ENCODE measurements around the gene TRPM5. TPM values are rescaled to one million over a fixed set of nuclear protein-coding genes. Genes with fewer than 3 reads are reported as not detected.

TRPM5 gene
- total RNA-seq, 4 donors from 2014 or later: 0.29 TPM; not detected in 3

DNA sequence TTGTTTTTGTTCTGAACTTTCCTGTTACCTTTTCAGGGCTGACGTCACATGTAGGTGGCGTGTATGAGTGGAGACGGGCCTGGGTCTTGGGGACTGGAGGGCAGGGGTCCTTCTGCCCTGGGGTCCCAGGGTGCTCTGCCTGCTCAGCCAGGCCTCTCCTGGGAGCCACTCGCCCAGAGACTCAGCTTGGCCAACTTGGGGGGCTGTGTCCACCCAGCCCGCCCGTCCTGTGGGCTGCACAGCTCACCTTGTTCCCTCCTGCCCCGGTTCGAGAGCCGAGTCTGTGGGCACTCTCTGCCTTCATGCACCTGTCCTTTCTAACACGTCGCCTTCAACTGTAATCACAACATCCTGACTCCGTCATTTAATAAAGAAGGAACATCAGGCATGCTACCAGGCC, 47.3 kb downstream of the TRPM5 start:
- peaks cover 42% of the 10 kb centered on the region for H3K4me1 ChIP-seq
- 98% methylated on average over 10 of the region's 12 CpGs for WGBS
- no peaks in the 10 kb centered on the region for H3K27me3 ChIP-seq
- DNase-seq (ENCODE audit: low spot score in 2 of 2): no peak
- peaks cover 59% of the 10 kb centered on the region for H3K36me3 ChIP-seq
- no peak for TF ChIP-seq POLR2AphosphoS5 (IDR thresholded peaks at IDR 0.05)
- no peak for TF ChIP-seq POLR2A (IDR thresholded peaks at IDR 0.05)
- TF ChIP-seq, protein P1, sequence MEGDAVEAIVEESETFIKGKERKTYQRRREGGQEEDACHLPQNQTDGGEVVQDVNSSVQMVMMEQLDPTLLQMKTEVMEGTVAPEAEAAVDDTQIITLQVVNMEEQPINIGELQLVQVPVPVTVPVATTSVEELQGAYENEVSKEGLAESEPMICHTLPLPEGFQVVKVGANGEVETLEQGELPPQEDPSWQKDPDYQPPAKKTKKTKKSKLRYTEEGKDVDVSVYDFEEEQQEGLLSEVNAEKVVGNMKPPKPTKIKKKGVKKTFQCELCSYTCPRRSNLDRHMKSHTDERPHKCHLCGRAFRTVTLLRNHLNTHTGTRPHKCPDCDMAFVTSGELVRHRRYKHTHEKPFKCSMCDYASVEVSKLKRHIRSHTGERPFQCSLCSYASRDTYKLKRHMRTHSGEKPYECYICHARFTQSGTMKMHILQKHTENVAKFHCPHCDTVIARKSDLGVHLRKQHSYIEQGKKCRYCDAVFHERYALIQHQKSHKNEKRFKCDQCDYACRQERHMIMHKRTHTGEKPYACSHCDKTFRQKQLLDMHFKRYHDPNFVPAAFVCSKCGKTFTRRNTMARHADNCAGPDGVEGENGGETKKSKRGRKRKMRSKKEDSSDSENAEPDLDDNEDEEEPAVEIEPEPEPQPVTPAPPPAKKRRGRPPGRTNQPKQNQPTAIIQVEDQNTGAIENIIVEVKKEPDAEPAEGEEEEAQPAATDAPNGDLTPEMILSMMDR (IDR thresholded peaks at IDR 0.05): no peak
- TF ChIP-seq EP300 (IDR thresholded peaks at IDR 0.05): no peak
- H3K27ac ChIP-seq: no peak overlapping the region
- H3K9me3 ChIP-seq: no peaks in the 10 kb centered on the region
- H3K4me3 ChIP-seq: no peak overlapping the region

- 87% methylated on average over 22 of the region's 26 CpGs for WGBS
- Histone ChIP-seq H3K27ac (no peak overlapping the region), H3K4me3 (no peak overlapping the region), H3K9me3 (no peaks in the 10 kb centered on the region), H3K4me1 (peaks cover 40% of the 10 kb centered on the region), H3K27me3 (no peaks in the 10 kb centered on the region), H3K36me3 (peaks cover 64% of the 10 kb centered on the region)
- DNase-seq (ENCODE audit: low spot score in 2 of 2): no peak
- no peak for TF ChIP-seq POLR2AphosphoS5 (IDR thresholded peaks at IDR 0.05)
- TF ChIP-seq EP300 (IDR thresholded peaks at IDR 0.05): no peak
- no peak for TF ChIP-seq POLR2A (IDR thresholded peaks at IDR 0.05)
- TF ChIP-seq, protein P1 (IDR thresholded peaks at IDR 0.05): no peak
Observed at GRCh38 chr11:2396471-2396870, 47.8 kb downstream of the TRPM5 start.

- H3K36me3 ChIP-seq: peaks cover 70% of the 10 kb centered on the region
- H3K4me1 ChIP-seq: peaks cover 41% of the 10 kb centered on the region
Observed at GRCh38 chr11:2395856-2396255, 48.5 kb downstream of the TRPM5 start.

GRCh38 chr11:2395211-2395730, 49.0 kb downstream of the TRPM5 start:
- Histone ChIP-seq H3K4me3 (no peak overlapping the region), H3K9me3 (no peaks in the 10 kb centered on the region), H3K36me3 (peaks cover 70% of the 10 kb centered on the region), H3K27ac (no peak overlapping the region), H3K4me1 (peaks cover 47% of the 10 kb centered on the region), H3K27me3 (no peaks in the 10 kb centered on the region)
- TF ChIP-seq POLR2AphosphoS5 (IDR thresholded peaks at IDR 0.05): no peak
- no peak for TF ChIP-seq EP300 (IDR thresholded peaks at IDR 0.05)
- TF ChIP-seq, protein P1 (IDR thresholded peaks at IDR 0.05): no peak
- no peak for TF ChIP-seq POLR2A (IDR thresholded peaks at IDR 0.05)
- DNase-seq (ENCODE audit: low spot score in 2 of 2): no peak
- 75% methylated on average over 19 of the region's 26 CpGs for WGBS

More at GRCh38 chr11:2395856-2396255, 48.5 kb downstream of the TRPM5 start:
- no peak overlapping the region for H3K4me3 ChIP-seq
- no peaks in the 10 kb centered on the region for H3K27me3 ChIP-seq
- no peak overlapping the region for H3K27ac ChIP-seq
- DNase-seq (ENCODE audit: low spot score in 2 of 2): no peak
- H3K9me3 ChIP-seq: no peaks in the 10 kb centered on the region
- TF ChIP-seq EP300 (IDR thresholded peaks at IDR 0.05) (no peak), POLR2A (IDR thresholded peaks at IDR 0.05) (no peak), POLR2AphosphoS5 (IDR thresholded peaks at IDR 0.05) (no peak)
- TF ChIP-seq, protein P1 (IDR thresholded peaks at IDR 0.05): no peak
- 20% methylated on average over 1 of the region's 17 CpGs for WGBS

DNA sequence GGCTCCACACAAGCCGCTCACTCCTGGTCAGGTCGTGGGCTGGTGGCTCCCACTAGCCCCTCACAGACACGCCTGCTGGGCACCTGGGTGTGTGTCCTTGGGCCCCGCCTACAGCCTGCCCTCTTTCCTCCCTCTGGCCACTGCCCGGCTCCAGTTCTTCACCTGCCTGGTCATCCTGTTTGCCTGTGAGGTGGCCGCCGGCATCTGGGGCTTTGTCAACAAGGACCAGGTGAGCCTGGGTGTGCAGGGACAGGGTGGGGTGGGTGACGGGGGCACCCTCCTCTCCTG, 49.6 kb downstream of the TRPM5 start:
- H3K4me1 ChIP-seq: peaks cover 51% of the 10 kb centered on the region
- H3K27me3 ChIP-seq: no peaks in the 10 kb centered on the region
- H3K36me3 ChIP-seq: peaks cover 70% of the 10 kb centered on the region
- DNase-seq (ENCODE audit: low spot score in 2 of 2): no peak
- no peak overlapping the region for H3K4me3 ChIP-seq
- TF ChIP-seq POLR2AphosphoS5 (IDR thresholded peaks at IDR 0.05): no peak
- TF ChIP-seq EP300 (IDR thresholded peaks at IDR 0.05): no peak
- TF ChIP-seq, protein P1 (IDR thresholded peaks at IDR 0.05): no peak
- TF ChIP-seq POLR2A (IDR thresholded peaks at IDR 0.05): no peak
- no peak overlapping the region for H3K27ac ChIP-seq
- WGBS: no CpG with 5 or more reads among the region's 8 CpGs
- H3K9me3 ChIP-seq: no peaks in the 10 kb centered on the region

Other genes starting within 250 kb of the TRPM5 start
- gene ASCL2, start 173.9 kb downstream of the TRPM5 start, total RNA-seq: 10 to 100 TPM; 11.4 to 18.0 (median 15.9) TPM
- 1 to 10 TPM in 2 of 4 donors, not detected in 2; 1.2 to 2.5 TPM for gene C11orf21, start 142.6 kb downstream of the TRPM5 start, total RNA-seq
- 1 to 10 TPM in 1 of 4 donors, under 1 TPM in 1, not detected in 2; 0.26 to 4.3 TPM for gene TSPAN32, start 142.5 kb downstream of the TRPM5 start, total RNA-seq
- gene CD81, start 67.2 kb downstream of the TRPM5 start, total RNA-seq: 100 to 1,000 TPM; 234 to 340 (median 277) TPM
- gene TSSC4, start 43.8 kb downstream of the TRPM5 start, total RNA-seq: 10 to 100 TPM; 25.7 to 60.9 (median 51.4) TPM
- 1 to 10 TPM in 2 of 4 donors, under 1 TPM in 2; 0.89 to 2.2 (median 1.3) TPM for gene KCNQ1, start 494 bp upstream of the TRPM5 start, total RNA-seq